ENCODE measurements around the gene SCN3A. TPM values are rescaled to one million over a fixed set of nuclear protein-coding genes. Genes with fewer than 3 reads are reported as not detected.

The SCN3A gene
- total and polyA plus RNA-seq, 9 of the 15 experiments (the other 6 are each of a cell fraction or from before 2014, with no cell fraction given): not detected

DNA sequence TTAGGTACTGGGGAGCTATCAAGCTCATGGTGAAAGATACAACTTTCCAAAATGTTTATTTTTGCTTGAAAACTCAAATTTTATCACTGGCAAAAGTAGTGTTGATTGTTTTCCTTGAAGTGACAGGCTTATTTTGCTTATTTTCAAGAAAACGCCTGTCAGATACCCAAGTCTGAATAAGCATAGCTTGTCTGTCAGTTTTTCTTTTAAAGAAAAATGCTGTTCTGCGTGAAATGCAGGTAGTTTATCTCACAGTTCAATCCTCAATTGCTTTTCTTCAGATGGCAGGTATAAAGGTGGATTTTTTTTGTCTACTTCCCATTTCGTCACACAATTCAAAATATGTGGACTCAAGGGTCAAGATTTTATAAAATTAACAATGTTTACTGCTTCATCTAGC lies 145.9 kb downstream of the SCN3A start:
- no peaks in the 10 kb centered on the region for H3K9me1 ChIP-seq (ENCODE audit: control insufficient read depth, insufficient read depth, low read length)
- BruUV-seq (replicated peaks): no TSS peak
- POLR2A ChIA-PET: no interaction called here

More for the DNA sequence above, 145.9 kb downstream of the SCN3A start:
- Histone ChIP-seq H3K9me3 (replicated peaks; ENCODE audit: control insufficient read depth, insufficient read depth, low read depth, low read length) (peaks cover 2% of the 10 kb centered on the region; the same call in 1 of the 2 replicates), H3K9ac (ENCODE audit: insufficient read depth in 1 of 2, low read depth in 2 of 2, low read length in 2 of 2) (no peak overlapping the region), H4K20me1 (replicated peaks; ENCODE audit: control insufficient read depth, insufficient read depth, low read length) (no peaks in the 10 kb centered on the region), H2AFZ (ENCODE audit: low read depth, low read length) (no peak overlapping the region), H3K79me2 (ENCODE audit: control insufficient read depth, insufficient read depth, low read length) (no peaks in the 10 kb centered on the region), H3K36me3 (ENCODE audit: control insufficient read depth, insufficient read depth, low read length) (no peaks in the 10 kb centered on the region), H3K4me3 (no peak overlapping the region), H3K27me3 (ENCODE audit: control insufficient read depth in 2 of 2, insufficient read depth in 2 of 2, low read length in 2 of 2) (no peaks in the 10 kb centered on the region), H3K4me1 (replicated peaks in 1 of 2; ENCODE audit: control insufficient read depth in 2 of 2, insufficient read depth in 2 of 2, low read length in 2 of 2) (no peaks in the 10 kb centered on the region), H3K27ac (ENCODE audit: extremely low read depth, low read depth, low read length) (no peak overlapping the region), H3K4me2 (ENCODE audit: insufficient read depth, low read length) (no peak overlapping the region)
- CTCF ChIA-PET (ENCODE audit: low intra/inter-chr PET ratio): no interaction called here
- intact Hi-C loops (cut with micrococcal nuclease): no loop called here
- no peak for FAIRE-seq
- in situ Hi-C loops (cut with MboI): no loop called here
- DNase-seq (ENCODE audit: extremely low read depth in 1 of 4, low spot score in 3 of 4): no peak
- WGBS (ENCODE audit: insufficient coverage, low coverage, missing lambda C conversion rate): 2% methylated on average over 3 of the region's 3 CpGs
- no peak for ATAC-seq
- TF ChIP-seq, protein P1, sequence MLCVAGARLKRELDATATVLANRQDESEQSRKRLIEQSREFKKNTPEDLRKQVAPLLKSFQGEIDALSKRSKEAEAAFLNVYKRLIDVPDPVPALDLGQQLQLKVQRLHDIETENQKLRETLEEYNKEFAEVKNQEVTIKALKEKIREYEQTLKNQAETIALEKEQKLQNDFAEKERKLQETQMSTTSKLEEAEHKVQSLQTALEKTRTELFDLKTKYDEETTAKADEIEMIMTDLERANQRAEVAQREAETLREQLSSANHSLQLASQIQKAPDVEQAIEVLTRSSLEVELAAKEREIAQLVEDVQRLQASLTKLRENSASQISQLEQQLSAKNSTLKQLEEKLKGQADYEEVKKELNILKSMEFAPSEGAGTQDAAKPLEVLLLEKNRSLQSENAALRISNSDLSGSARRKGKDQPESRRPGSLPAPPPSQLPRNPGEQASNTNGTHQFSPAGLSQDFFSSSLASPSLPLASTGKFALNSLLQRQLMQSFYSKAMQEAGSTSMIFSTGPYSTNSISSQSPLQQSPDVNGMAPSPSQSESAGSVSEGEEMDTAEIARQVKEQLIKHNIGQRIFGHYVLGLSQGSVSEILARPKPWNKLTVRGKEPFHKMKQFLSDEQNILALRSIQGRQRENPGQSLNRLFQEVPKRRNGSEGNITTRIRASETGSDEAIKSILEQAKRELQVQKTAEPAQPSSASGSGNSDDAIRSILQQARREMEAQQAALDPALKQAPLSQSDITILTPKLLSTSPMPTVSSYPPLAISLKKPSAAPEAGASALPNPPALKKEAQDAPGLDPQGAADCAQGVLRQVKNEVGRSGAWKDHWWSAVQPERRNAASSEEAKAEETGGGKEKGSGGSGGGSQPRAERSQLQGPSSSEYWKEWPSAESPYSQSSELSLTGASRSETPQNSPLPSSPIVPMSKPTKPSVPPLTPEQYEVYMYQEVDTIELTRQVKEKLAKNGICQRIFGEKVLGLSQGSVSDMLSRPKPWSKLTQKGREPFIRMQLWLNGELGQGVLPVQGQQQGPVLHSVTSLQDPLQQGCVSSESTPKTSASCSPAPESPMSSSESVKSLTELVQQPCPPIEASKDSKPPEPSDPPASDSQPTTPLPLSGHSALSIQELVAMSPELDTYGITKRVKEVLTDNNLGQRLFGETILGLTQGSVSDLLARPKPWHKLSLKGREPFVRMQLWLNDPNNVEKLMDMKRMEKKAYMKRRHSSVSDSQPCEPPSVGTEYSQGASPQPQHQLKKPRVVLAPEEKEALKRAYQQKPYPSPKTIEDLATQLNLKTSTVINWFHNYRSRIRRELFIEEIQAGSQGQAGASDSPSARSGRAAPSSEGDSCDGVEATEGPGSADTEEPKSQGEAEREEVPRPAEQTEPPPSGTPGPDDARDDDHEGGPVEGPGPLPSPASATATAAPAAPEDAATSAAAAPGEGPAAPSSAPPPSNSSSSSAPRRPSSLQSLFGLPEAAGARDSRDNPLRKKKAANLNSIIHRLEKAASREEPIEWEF (CRISPR knock-in tag; IDR thresholded peaks at IDR 0.05): no peak
- TF ChIP-seq MAZ (CRISPR knock-in tag; conservative IDR thresholded peaks at IDR 0.05 in 1 of 2, IDR thresholded peaks at IDR 0.05 in 1 of 2) (no peak), TRIM28 (IDR thresholded peaks at IDR 0.05) (no peak), HMGN3 (IDR thresholded peaks at IDR 0.05; ENCODE audit: borderline replicate concordance, extremely low read depth, insufficient read length, low read depth, low read length) (no peak), PML (IDR thresholded peaks at IDR 0.05; ENCODE audit: low read length) (no peak), NFYB (IDR thresholded peaks at IDR 0.05; ENCODE audit: extremely low read depth, insufficient read length) (no peak)
- TF ChIP-seq, protein P2, sequence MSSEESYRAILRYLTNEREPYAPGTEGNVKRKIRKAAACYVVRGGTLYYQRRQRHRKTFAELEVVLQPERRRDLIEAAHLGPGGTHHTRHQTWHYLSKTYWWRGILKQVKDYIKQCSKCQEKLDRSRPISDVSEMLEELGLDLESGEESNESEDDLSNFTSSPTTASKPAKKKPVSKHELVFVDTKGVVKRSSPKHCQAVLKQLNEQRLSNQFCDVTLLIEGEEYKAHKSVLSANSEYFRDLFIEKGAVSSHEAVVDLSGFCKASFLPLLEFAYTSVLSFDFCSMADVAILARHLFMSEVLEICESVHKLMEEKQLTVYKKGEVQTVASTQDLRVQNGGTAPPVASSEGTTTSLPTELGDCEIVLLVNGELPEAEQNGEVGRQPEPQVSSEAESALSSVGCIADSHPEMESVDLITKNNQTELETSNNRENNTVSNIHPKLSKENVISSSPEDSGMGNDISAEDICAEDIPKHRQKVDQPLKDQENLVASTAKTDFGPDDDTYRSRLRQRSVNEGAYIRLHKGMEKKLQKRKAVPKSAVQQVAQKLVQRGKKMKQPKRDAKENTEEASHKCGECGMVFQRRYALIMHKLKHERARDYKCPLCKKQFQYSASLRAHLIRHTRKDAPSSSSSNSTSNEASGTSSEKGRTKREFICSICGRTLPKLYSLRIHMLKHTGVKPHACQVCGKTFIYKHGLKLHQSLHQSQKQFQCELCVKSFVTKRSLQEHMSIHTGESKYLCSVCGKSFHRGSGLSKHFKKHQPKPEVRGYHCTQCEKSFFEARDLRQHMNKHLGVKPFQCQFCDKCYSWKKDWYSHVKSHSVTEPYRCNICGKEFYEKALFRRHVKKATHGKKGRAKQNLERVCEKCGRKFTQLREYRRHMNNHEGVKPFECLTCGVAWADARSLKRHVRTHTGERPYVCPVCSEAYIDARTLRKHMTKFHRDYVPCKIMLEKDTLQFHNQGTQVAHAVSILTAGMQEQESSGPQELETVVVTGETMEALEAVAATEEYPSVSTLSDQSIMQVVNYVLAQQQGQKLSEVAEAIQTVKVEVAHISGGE (CRISPR knock-in tag; IDR thresholded peaks at IDR 0.05): no peak
- TF ChIP-seq, protein P3, sequence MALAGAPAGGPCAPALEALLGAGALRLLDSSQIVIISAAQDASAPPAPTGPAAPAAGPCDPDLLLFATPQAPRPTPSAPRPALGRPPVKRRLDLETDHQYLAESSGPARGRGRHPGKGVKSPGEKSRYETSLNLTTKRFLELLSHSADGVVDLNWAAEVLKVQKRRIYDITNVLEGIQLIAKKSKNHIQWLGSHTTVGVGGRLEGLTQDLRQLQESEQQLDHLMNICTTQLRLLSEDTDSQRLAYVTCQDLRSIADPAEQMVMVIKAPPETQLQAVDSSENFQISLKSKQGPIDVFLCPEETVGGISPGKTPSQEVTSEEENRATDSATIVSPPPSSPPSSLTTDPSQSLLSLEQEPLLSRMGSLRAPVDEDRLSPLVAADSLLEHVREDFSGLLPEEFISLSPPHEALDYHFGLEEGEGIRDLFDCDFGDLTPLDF (CRISPR knock-in tag; IDR thresholded peaks at IDR 0.05): no peak
